Activated CD8-positive, alpha-beta memory T cell treated with anti-CD3 and anti-CD28 coated beads, Interleukin-2, amount 10 ng/mL, durations not matched to agents 7 days and 5 days (primary cell): Measurements from ENCODE around the gene TCEA2. TPM values are rescaled to one million over a fixed set of nuclear protein-coding genes. Genes with fewer than 3 reads are reported as not detected.
"Not testable (repeated sequence)": the region's sequence is repeated elsewhere in the genome, so short reads cannot be mapped to it uniquely, and the experiment has no call there.

Experiments
- ATAC-seq: fragments of 150-1000 bp; cut with Tn5 transposase; one replicate; pipeline ENCODE4 v1.10.0; 2021; ENCODE audit warnings: moderate library complexity
- CTCF ChIA-PET: fragments of 350-600 bp; sonication (Branson Sonifier 250); formaldehyde crosslinking; loops from one replicate; lab custom pipeline; 2021; ENCODE audit warnings: antibody characterized with exemption; lab: Charles Lee
- DNase-seq: peaks from one replicate; pipeline ENCODE4 v3.0.0-alpha.2; 2020
- H3K27ac Mint-ChIP-seq: one replicate; pipeline ENCODE4 v1.8.0; 2021; ENCODE audit warnings: mild to moderate bottlenecking, mixed read lengths
- H3K27me3 Mint-ChIP-seq: one replicate; pipeline ENCODE4 v1.8.0; 2021; ENCODE audit warnings: mixed read lengths
- H3K36me3 Mint-ChIP-seq: one replicate; pipeline ENCODE4 v1.8.0; 2021; ENCODE audit warnings: mild to moderate bottlenecking, mixed read lengths
- H3K4me1 Mint-ChIP-seq: one replicate; pipeline ENCODE4 v1.8.0; 2021; ENCODE audit warnings: mixed read lengths
- H3K4me3 Mint-ChIP-seq: one replicate; pipeline ENCODE4 v1.8.0; 2021; ENCODE audit warnings: mild to moderate bottlenecking, moderate library complexity, mixed read lengths
- H3K9me3 Mint-ChIP-seq: one replicate; pipeline ENCODE4 v1.8.0; 2022; ENCODE audit warnings: low read depth, mixed read lengths
- total RNA-seq, 2 experiments: library from RNA; stranded (reverse); gene quantifications; one replicate each; pipeline ENCODE4 v1.2.3, GENCODE V29; 2021

Gene TCEA2
- total RNA-seq, 2 experiments from 2014 or later = 54.3 to 57.4 TPM

- Mint-ChIP-seq H3K4me3 (no peak overlapping the region), H3K27ac (no peak overlapping the region), H3K36me3 (no peaks in the 10 kb centered on the region), H3K27me3 (no peaks in the 10 kb centered on the region), H3K9me3 (no peaks in the 10 kb centered on the region), H3K4me1 (peaks cover 2% of the 10 kb centered on the region)
- DNase-seq (peak; percentile 31), ATAC-seq (no peak)
- CTCF ChIA-PET = interaction anchor here (0.8 to 2.4 kb wide), 3 partner anchors 9 to 42 kb away, joined by 3 to 10 read pairs (median 7); no protein-coding TSS in a partner anchor
Observed at GRCh38 chr20:64111841-64112641, 49.0 kb downstream of the TCEA2 start.

GRCh38 chr20:64112691-64113443 is 49.9 kb downstream of the TCEA2 start:
- ATAC-seq = no peak
- no peaks in the 10 kb centered on the region for H3K4me1 Mint-ChIP-seq
- H3K27ac Mint-ChIP-seq = no peak overlapping the region
- CTCF ChIA-PET = interaction anchor here (2.0 to 2.4 kb wide), 2 partner anchors 8 to 10 kb away, joined by 7 to 10 read pairs; no protein-coding TSS in a partner anchor
- H3K36me3 Mint-ChIP-seq = no peaks in the 10 kb centered on the region
- peak; percentile 39 for DNase-seq
- H3K4me3 Mint-ChIP-seq = no peak overlapping the region
- no peaks in the 10 kb centered on the region for H3K27me3 Mint-ChIP-seq
- no peaks in the 10 kb centered on the region for H3K9me3 Mint-ChIP-seq

- CTCF ChIA-PET = no interaction called here
- H3K4me1 Mint-ChIP-seq = no peaks in the 10 kb centered on the region
- no peak overlapping the region for H3K4me3 Mint-ChIP-seq
- DNase-seq (no peak), ATAC-seq (no peak)
- H3K27me3 Mint-ChIP-seq = no peaks in the 10 kb centered on the region
- H3K36me3 Mint-ChIP-seq = no peaks in the 10 kb centered on the region
- H3K9me3 Mint-ChIP-seq = no peaks in the 10 kb centered on the region
- H3K27ac Mint-ChIP-seq = no peak overlapping the region
Observed at GRCh38 chr20:64113444-64113775, 50.4 kb downstream of the TCEA2 start.

- ATAC-seq (no peak), DNase-seq (peak; percentile 37)
- CTCF ChIA-PET = no interaction called here
- Mint-ChIP-seq H3K4me3 (no peak overlapping the region), H3K36me3 (no peaks in the 10 kb centered on the region), H3K27me3 (no peaks in the 10 kb centered on the region), H3K27ac (no peak overlapping the region), H3K4me1 (no peaks in the 10 kb centered on the region), H3K9me3 (no peaks in the 10 kb centered on the region)
Observed at GRCh38 chr20:64113796-64114355, 50.9 kb downstream of the TCEA2 start.

GRCh38 chr20:64114356-64114971 is 51.5 kb downstream of the TCEA2 start:
- H3K36me3 Mint-ChIP-seq = no peaks in the 10 kb centered on the region
- CTCF ChIA-PET = interaction anchor here (1.5 kb wide), 1 partner anchor 31 kb away, joined by 6 read pairs; no protein-coding TSS in a partner anchor
- no peak overlapping the region for H3K27ac Mint-ChIP-seq
- H3K27me3 Mint-ChIP-seq = no peaks in the 10 kb centered on the region
- no peak overlapping the region for H3K4me3 Mint-ChIP-seq
- no peaks in the 10 kb centered on the region for H3K4me1 Mint-ChIP-seq
- DNase-seq (peak; percentile 35), ATAC-seq (no peak)
- no peaks in the 10 kb centered on the region for H3K9me3 Mint-ChIP-seq

- no peaks in the 10 kb centered on the region for H3K9me3 Mint-ChIP-seq
- no peaks in the 10 kb centered on the region for H3K36me3 Mint-ChIP-seq
- DNase-seq = peak; percentile 38
- ATAC-seq = no peak
- no peaks in the 10 kb centered on the region for H3K27me3 Mint-ChIP-seq
- CTCF ChIA-PET = interaction anchor here (0.8 to 1.5 kb wide), 3 partner anchors 32 to 76 kb away, joined by 3 to 6 read pairs (median 3); no protein-coding TSS in a partner anchor
- H3K4me1 Mint-ChIP-seq = peaks cover 7% of the 10 kb centered on the region
- no peak overlapping the region for H3K4me3 Mint-ChIP-seq
- H3K27ac Mint-ChIP-seq = no peak overlapping the region
Observed at GRCh38 chr20:64115171-64115911, 52.3 kb downstream of the TCEA2 start.

GRCh38 chr20:64116016-64116415 is 53.0 kb downstream of the TCEA2 start:
- Mint-ChIP-seq H3K4me3 (no peak overlapping the region), H3K4me1 (peaks cover 10% of the 10 kb centered on the region), H3K27ac (no peak overlapping the region), H3K27me3 (peaks cover under 1% of the 10 kb centered on the region), H3K36me3 (no peaks in the 10 kb centered on the region), H3K9me3 (no peaks in the 10 kb centered on the region)
- DNase-seq (peak; percentile 32), ATAC-seq (no peak)
- CTCF ChIA-PET = interaction anchor here (0.8 to 1.5 kb wide), 3 partner anchors 33 to 77 kb away, joined by 3 to 6 read pairs (median 3); no protein-coding TSS in a partner anchor

GRCh38 chr20:64116541-64117431 is 53.8 kb downstream of the TCEA2 start:
- no peak for ATAC-seq
- no peaks in the 10 kb centered on the region for H3K36me3 Mint-ChIP-seq
- no peak overlapping the region for H3K27ac Mint-ChIP-seq
- no peak overlapping the region for H3K4me3 Mint-ChIP-seq
- H3K9me3 Mint-ChIP-seq = no peaks in the 10 kb centered on the region
- peak; percentile 35 for DNase-seq
- CTCF ChIA-PET = interaction anchor here (1.3 to 1.4 kb wide), 2 partner anchors 33 to 36 kb away, joined by 3 to 4 read pairs; partner anchors contain the start of gene LKAAEAR1
- peaks cover 10% of the 10 kb centered on the region for H3K4me1 Mint-ChIP-seq
- H3K27me3 Mint-ChIP-seq = peaks cover 9% of the 10 kb centered on the region

- H3K36me3 Mint-ChIP-seq, H3K4me3 Mint-ChIP-seq, ATAC-seq, DNase-seq, H3K4me1 Mint-ChIP-seq, H3K9me3 Mint-ChIP-seq, H3K27ac Mint-ChIP-seq: not testable (repeated sequence)
- CTCF ChIA-PET = interaction anchor here (1.3 kb wide), 1 partner anchor 34 kb away, joined by 4 read pairs; the partner anchor contains the start of gene LKAAEAR1
- peaks cover 11% of the 10 kb centered on the region for H3K27me3 Mint-ChIP-seq
Observed at GRCh38 chr20:64117432-64117777, 54.4 kb downstream of the TCEA2 start.

GRCh38 chr20:64119301-64119680 is 56.3 kb downstream of the TCEA2 start:
- CTCF ChIA-PET = interaction anchor here (0.8 to 5.4 kb wide), 8 partner anchors 9 to 623 kb away, joined by 3 to 110 read pairs (median 6); partner anchors contain the start of genes LKAAEAR1, OPRL1 and RGS19
- DNase-seq = peak; percentile 12
- H3K9me3 Mint-ChIP-seq = no peaks in the 10 kb centered on the region
- peaks cover 10% of the 10 kb centered on the region for H3K4me1 Mint-ChIP-seq
- H3K36me3 Mint-ChIP-seq = no peaks in the 10 kb centered on the region
- no peak overlapping the region for H3K4me3 Mint-ChIP-seq
- no peak overlapping the region for H3K27ac Mint-ChIP-seq
- peaks cover 23% of the 10 kb centered on the region for H3K27me3 Mint-ChIP-seq
- no peak for ATAC-seq

- peaks cover 28% of the 10 kb centered on the region for H3K27me3 Mint-ChIP-seq
- peak overlapping the region; percentile 5 for H3K4me3 Mint-ChIP-seq
- DNase-seq (no peak), ATAC-seq (peak; percentile 14)
- H3K9me3 Mint-ChIP-seq = no peaks in the 10 kb centered on the region
- H3K27ac Mint-ChIP-seq = peak overlapping the region; percentile 42
- CTCF ChIA-PET = interaction anchor here (0.7 to 5.4 kb wide), 25 partner anchors 8 to 624 kb away, joined by 3 to 110 read pairs (median 6); partner anchors contain the start of genes C20orf204, LKAAEAR1, NPBWR2 and OPRL1
- H3K36me3 Mint-ChIP-seq = no peaks in the 10 kb centered on the region
- peaks cover 10% of the 10 kb centered on the region for H3K4me1 Mint-ChIP-seq
Observed at GRCh38 chr20:64119681-64120341, 56.8 kb downstream of the TCEA2 start.
